Embryonic facial prominence (tissue), 1 donor: ENCODE results near the gene CCDC18.
"Not testable (repeated sequence)": the region's sequence is repeated elsewhere in the genome, so short reads cannot be mapped to it uniquely, and the experiment has no call there.

Experiments used
- DNase-seq: peaks from one replicate; pipeline ENCODE4 v3.0.0-alpha.2; 2016; ENCODE audit errors: extremely low spot score

The CCDC18 gene

GRCh38 chr1:93237021-93237420 lies 56.5 kb downstream of the CCDC18 start:
- DNase-seq, result no peak

- DNase-seq, result no peak
These were observed 57.9 kb downstream of the CCDC18 start for GRCh38 chr1:93238425-93238824.

- DNase-seq, result no peak
These were observed 59.3 kb downstream of the CCDC18 start for GRCh38 chr1:93239863-93240262.

- not testable (repeated sequence) for DNase-seq
These were observed 62.7 kb downstream of the CCDC18 start for GRCh38 chr1:93243233-93243632.

- DNase-seq, result no peak
These were observed 64.0 kb downstream of the CCDC18 start for GRCh38 chr1:93244298-93245069.

- no peak for DNase-seq
These were observed 71.4 kb downstream of the CCDC18 start for GRCh38 chr1:93251966-93252365.

GRCh38 chr1:93252598-93252997 lies 72.1 kb downstream of the CCDC18 start:
- DNase-seq, result no peak

GRCh38 chr1:93253516-93253915 lies 73.0 kb downstream of the CCDC18 start:
- no peak for DNase-seq

GRCh38 chr1:93255222-93256079 lies 74.9 kb downstream of the CCDC18 start:
- no peak for DNase-seq

- DNase-seq, result no peak
These were observed 75.9 kb downstream of the CCDC18 start for GRCh38 chr1:93256433-93256832.

GRCh38 chr1:93257889-93258288 lies 77.4 kb downstream of the CCDC18 start:
- no peak for DNase-seq

GRCh38 chr1:93260726-93261125 lies 80.2 kb downstream of the CCDC18 start:
- not testable (repeated sequence) for DNase-seq

- no peak for DNase-seq
These were observed 82.1 kb downstream of the CCDC18 start for GRCh38 chr1:93262645-93263044.

GRCh38 chr1:93268888-93269287 lies 88.4 kb downstream of the CCDC18 start:
- not testable (repeated sequence) for DNase-seq

- DNase-seq, result not testable (repeated sequence)
These were observed 94.7 kb downstream of the CCDC18 start for GRCh38 chr1:93275262-93275633.

GRCh38 chr1:93275634-93276295 lies 95.2 kb downstream of the CCDC18 start:
- DNase-seq, result no peak

GRCh38 chr1:93277530-93277929 lies 97.0 kb downstream of the CCDC18 start:
- DNase-seq, result not testable (repeated sequence)

GRCh38 chr1:93283496-93283895 lies 103.0 kb downstream of the CCDC18 start:
- no peak for DNase-seq

GRCh38 chr1:93288558-93288957 lies 108.0 kb downstream of the CCDC18 start:
- no peak for DNase-seq

GRCh38 chr1:93296555-93297154 lies 116.1 kb downstream of the CCDC18 start:
- DNase-seq, result no peak

- DNase-seq, result no peak
These were observed 120.6 kb downstream of the CCDC18 start for GRCh38 chr1:93301131-93301530.

GRCh38 chr1:93302078-93302477 lies 121.6 kb downstream of the CCDC18 start:
- DNase-seq, result no peak
